HCT116 (cell line): ENCODE results near the gene IL12A. TPM values are rescaled to one million over a fixed set of nuclear protein-coding genes. Genes with fewer than 3 reads are reported as not detected.

ENCODE experiments used
- ATAC-seq: fragments of 200-7000 bp; cut with Tn5 transposase; 2 replicates; pipeline ENCODE4 v1.9.1; 2020; ENCODE audit warnings: mild to moderate bottlenecking, moderate library complexity
- BruUV-seq: library from RNA; stranded (reverse); fragments of 400-500 nt; replicated peaks from 2 replicates; lab custom pipeline; 2021; lab: Mats Ljungman, UMichigan
- CTCF ChIA-PET: fragments of 300-600 bp; sonication (Branson Sonifier 250); formaldehyde crosslinking; loops from one replicate; lab custom pipeline; 2021; ENCODE audit warnings: antibody characterized with exemption; lab: Charles Lee
- POLR2A ChIA-PET: fragments of 300-600, 350-600 bp; sonication (Branson Sonifier 250); formaldehyde crosslinking; loops from one replicate; lab custom pipeline; 2021; ENCODE audit warnings: antibody characterized with exemption; lab: Charles Lee
- RAD21 ChIA-PET, 2 experiments: fragments of 300-600 bp; sonication (Branson Sonifier 250); formaldehyde crosslinking; loops; one replicate each; lab custom pipeline; 2023; ENCODE audit warnings: low total read pairs in 2 of 2; ENCODE audit not compliant: uncharacterized antibody in 2 of 2, unreplicated experiment in 2 of 2, low non-redundant PET in 1 of 2; lab: Charles Lee
- DNase-seq: peaks from one replicate; pipeline ENCODE4 v3.0.0-alpha.2; 2010; ENCODE audit warnings: low read depth, low spot score
- H2AFZ ChIP-seq: fragments of 200-600 bp; shearing (Covaris generic), sonication (generic); 2 replicates; pipeline ENCODE4 v1.6.1; 2017; ENCODE audit warnings: low read depth, mixed run types, mixed read lengths, antibody characterized with exemption, low read length; ENCODE audit not compliant: poor library complexity, severe bottlenecking
- H3K27ac ChIP-seq: 2 replicates; pipeline ENCODE4 v1.5.1; 2012; ENCODE audit warnings: low read depth, low read length
- H3K27me3 ChIP-seq: fragments of 200-600 bp; sonication (generic); 2 replicates; pipeline ENCODE4 v1.6.1; 2016; ENCODE audit warnings: mixed run types, low read length, mixed read lengths; ENCODE audit not compliant: insufficient read depth
- H3K36me3 ChIP-seq, 2 experiments: fragments of 200-500 bp in 1 of 2; fragments of 200-600 bp in 1 of 2; sonication (Bioruptor generic) in 1 of 2; sonication (generic) in 1 of 2; 2 replicates each; pipeline versions ENCODE4 v1.5.1 to v1.6.1; 2014 to 2016; ENCODE audit warnings: low read length in 2 of 2, inconsistent platforms in 1 of 2, mixed read lengths in 1 of 2, mixed run types in 1 of 2; ENCODE audit not compliant: insufficient read depth in 2 of 2, control insufficient read depth in 1 of 2
- H3K4me1 ChIP-seq, 2 experiments: fragments of 200-600 bp in 1 of 2; sonication (generic) in 1 of 2; 2 replicates each; pipeline versions ENCODE4 v1.5.1 to v1.6.1; 2012 to 2017; ENCODE audit warnings: low read length in 2 of 2, inconsistent platforms in 1 of 2, mild to moderate bottlenecking in 1 of 2, mixed read lengths in 1 of 2, mixed run types in 1 of 2, moderate library complexity in 1 of 2; ENCODE audit not compliant: insufficient read depth in 2 of 2, control insufficient read depth in 1 of 2
- H3K4me2 ChIP-seq: fragments of 200-600 bp; sonication (generic); 2 replicates; pipeline ENCODE4 v1.6.1; 2017; ENCODE audit warnings: mixed run types, low read length, mixed read lengths
- H3K4me3 ChIP-seq, 2 experiments: fragments of 200-600 bp in 1 of 2; sonication (generic) in 1 of 2; replicated peaks in 1 of 2; 2 replicates each; pipeline ENCODE4 v1.5.1; 2011 to 2016; ENCODE audit warnings: low read length in 2 of 2, control low read depth in 1 of 2, low read depth in 1 of 2, mild to moderate bottlenecking in 1 of 2, mixed read lengths in 1 of 2, mixed run types in 1 of 2
- H3K79me2 ChIP-seq: fragments of 200-600 bp; sonication (generic); 2 replicates; pipeline ENCODE4 v1.6.1; 2017; ENCODE audit warnings: mild to moderate bottlenecking, mixed run types, low read length, moderate library complexity, mixed read lengths; ENCODE audit not compliant: insufficient read depth
- H3K9ac ChIP-seq: fragments of 200-600 bp; sonication (generic); 2 replicates; pipeline ENCODE4 v1.6.1; 2016; ENCODE audit warnings: low read length, mixed read lengths
- H3K9me2 ChIP-seq: fragments of 200-600 bp; sonication (generic), shearing (Covaris generic); 2 replicates; pipeline ENCODE4 v1.6.1; 2017; ENCODE audit warnings: mixed run types, mild to moderate bottlenecking, moderate library complexity; ENCODE audit not compliant: insufficient read depth
- H3K9me3 ChIP-seq, 2 experiments: fragments of 200-500 bp in 1 of 2; fragments of 200-600 bp in 1 of 2; sonication (Bioruptor generic) in 1 of 2; sonication (generic) in 1 of 2; 2 replicates each; pipeline ENCODE4 v1.6.1; 2014 to 2017; ENCODE audit warnings: low read length in 2 of 2, mixed read lengths in 2 of 2, inconsistent platforms in 1 of 2, low read depth in 1 of 2, mild to moderate bottlenecking in 1 of 2, mixed run types in 1 of 2, moderate library complexity in 1 of 2; ENCODE audit not compliant: control insufficient read depth in 1 of 2, insufficient read depth in 1 of 2
- H4K20me1 ChIP-seq: fragments of 200-600 bp; sonication (generic), shearing (Covaris generic); 2 replicates; pipeline ENCODE4 v1.6.1; 2017; ENCODE audit warnings: mixed run types, mild to moderate bottlenecking, moderate library complexity; ENCODE audit not compliant: insufficient read depth
- ATF3 ChIP-seq: IDR thresholded peaks from 2 replicates; pipeline ENCODE4 v1.6.1; 2012
- CBX3 ChIP-seq: IDR thresholded peaks from 2 replicates; pipeline ENCODE4 v1.6.1; 2012; ENCODE audit warnings: low read depth
- CTCF ChIP-seq, 3 experiments: fragments of 200-600 bp in 1 of 3; sonication (generic) in 1 of 3; IDR thresholded peaks in 2 of 3; conservative IDR thresholded peaks in 1 of 3; 2 replicates each; pipeline ENCODE4 v1.5.1; 2012 to 2017; ENCODE audit warnings: low read depth in 2 of 3, low read length in 2 of 3, antibody characterized with exemption in 1 of 3, borderline replicate concordance in 1 of 3, control low read depth in 1 of 3, mild to moderate bottlenecking in 1 of 3, mixed read lengths in 1 of 3, mixed run types in 1 of 3, moderate library complexity in 1 of 3; ENCODE audit not compliant: insufficient read depth in 1 of 3
- EGR1 ChIP-seq: IDR thresholded peaks from 2 replicates; pipeline ENCODE4 v1.6.1; 2012; ENCODE audit warnings: low read depth
- ELF1 ChIP-seq: IDR thresholded peaks from 2 replicates; pipeline ENCODE4 v1.6.1; 2012; ENCODE audit warnings: low read depth, borderline replicate concordance
- EZH2 ChIP-seq: fragments of 200-600 bp; sonication (generic); IDR thresholded peaks from 2 replicates; pipeline ENCODE4 v1.6.1; 2017; ENCODE audit warnings: antibody characterized with exemption, mixed run types
- JUND ChIP-seq: IDR thresholded peaks from 2 replicates; pipeline ENCODE4 v1.6.1; 2012
- MAX ChIP-seq: IDR thresholded peaks from 2 replicates; pipeline ENCODE4 v1.6.1; 2012
- POLR2A ChIP-seq: IDR thresholded peaks from 2 replicates; pipeline ENCODE4 v1.7.0; 2011; ENCODE audit warnings: borderline replicate concordance; ENCODE audit not compliant: insufficient read depth, insufficient read length; ENCODE audit errors: extremely low read depth
- POLR2AphosphoS5 ChIP-seq: IDR thresholded peaks from 2 replicates; pipeline ENCODE4 v1.6.1; 2011; ENCODE audit warnings: mild to moderate bottlenecking, low read depth, low read length, moderate library complexity
- RAD21 ChIP-seq: IDR thresholded peaks from 2 replicates; pipeline ENCODE4 v1.6.1; 2012; ENCODE audit warnings: low read depth, mild to moderate bottlenecking
- REST ChIP-seq: IDR thresholded peaks from 2 replicates; pipeline ENCODE4 v1.6.1; 2012; ENCODE audit warnings: low read depth
- SIN3A ChIP-seq: IDR thresholded peaks from 2 replicates; pipeline ENCODE4 v1.6.1; 2012; ENCODE audit warnings: low read depth
- SP1 ChIP-seq: IDR thresholded peaks from 2 replicates; pipeline ENCODE4 v1.6.1; 2012; ENCODE audit warnings: low read depth
- SRF ChIP-seq: IDR thresholded peaks from 2 replicates; pipeline ENCODE4 v1.6.1; 2012; ENCODE audit warnings: low read depth
- TCF7L2 ChIP-seq: IDR thresholded peaks from 2 replicates; pipeline ENCODE4 v1.7.0; 2011; ENCODE audit warnings: borderline replicate concordance, inconsistent platforms; ENCODE audit not compliant: insufficient read depth, insufficient read length; ENCODE audit errors: extremely low read depth
- YY1 ChIP-seq: IDR thresholded peaks from 2 replicates; pipeline ENCODE4 v1.6.1; 2011; ENCODE audit warnings: low read length, low read depth, moderate library complexity, mild to moderate bottlenecking; ENCODE audit not compliant: insufficient replicate concordance; ENCODE audit errors: extremely low read depth
- ZBTB33 ChIP-seq: IDR thresholded peaks from 2 replicates; pipeline ENCODE4 v1.6.1; 2011; ENCODE audit warnings: mild to moderate bottlenecking, low read length, moderate library complexity; ENCODE audit not compliant: insufficient replicate concordance; ENCODE audit errors: extremely low read depth
- ZFX ChIP-seq: fragments of 450-650 bp; IDR thresholded peaks from 2 replicates; pipeline ENCODE4 v1.6.1; 2017
- ZNF274 ChIP-seq: fragments of 200-500 bp; sonication (Bioruptor generic); IDR thresholded peaks from 2 replicates; pipeline ENCODE4 v1.6.1; 2014; ENCODE audit warnings: mild to moderate bottlenecking, low read depth, low read length, inconsistent platforms
- intact Hi-C: fragments of 100-400 bp; cut with micrococcal nuclease; formaldehyde crosslinking; loops from 2 replicates; pipeline ENCODE4 v1.10.0; 2022
- total RNA-seq: library from RNA; stranded (reverse); gene quantifications from one replicate; pipeline ENCODE4 v1.2.1, GENCODE V29; 2021; ENCODE audit not compliant: unreplicated experiment

The IL12A gene
- total RNA-seq, 1 experiment from 2014 or later, result 2.8 TPM

- ATAC-seq (no peak), DNase-seq (no peak)
- Histone ChIP-seq H3K9ac (no peak overlapping the region), H3K36me3 (no peaks in the 10 kb centered on the region), H3K4me3 (no peak overlapping the region), H3K4me1 (peaks cover 0 to 5% of the 10 kb centered on the region in 2 experiments; a peak in 1 of 4 replicates), H3K27me3 (peaks cover 5% of the 10 kb centered on the region; the same call in 1 of the 2 replicates), H3K4me2 (no peak overlapping the region)
- intact Hi-C loops, result no loop called here
- no TSS peak for BruUV-seq
- no peak for TF ChIP-seq SIN3A
- no peak for TF ChIP-seq RAD21
- no peak for TF ChIP-seq CBX3
- TF ChIP-seq REST, result no peak
- TF ChIP-seq ZNF274, result no peak
- TF ChIP-seq EGR1, result no peak
- no peak for TF ChIP-seq SP1
- no peak for TF ChIP-seq POLR2A
- no peak for TF ChIP-seq JUND
- TF ChIP-seq ZBTB33, result no peak
- no peak for TF ChIP-seq SRF
- TF ChIP-seq ELF1, result no peak
- TF ChIP-seq EZH2, result no peak
- no peak for TF ChIP-seq POLR2AphosphoS5
- TF ChIP-seq CTCF (IDR thresholded peaks at IDR 0.05 in 2 of 3, conservative IDR thresholded peaks at IDR 0.05 in 1 of 3; ENCODE audit: borderline replicate concordance in 1 of 3, insufficient read depth in 1 of 3, low read depth in 2 of 3, low read length in 2 of 3), result no peak
- no peak for TF ChIP-seq YY1
- TF ChIP-seq ATF3, result no peak
- TF ChIP-seq TCF7L2, result no peak
- TF ChIP-seq ZFX, result no peak
- TF ChIP-seq MAX, result no peak
- TF ChIP-seq, all 23 proteins: peak for 0
- no peaks in the 10 kb centered on the region for H4K20me1 ChIP-seq
- POLR2A ChIA-PET, result no interaction called here
- no peaks in the 10 kb centered on the region for H3K9me3 ChIP-seq
- CTCF ChIA-PET, result no interaction called here
- H3K79me2 ChIP-seq, result no peaks in the 10 kb centered on the region
- RAD21 ChIA-PET, result no interaction called here
- no peak overlapping the region for H2AFZ ChIP-seq
- no peak overlapping the region for H3K27ac ChIP-seq
- H3K9me2 ChIP-seq, result no peaks in the 10 kb centered on the region
These were observed 30.3 kb downstream of the IL12A start for GRCh38 chr3:160018959-160019358.
